GM12878 (cell line): ENCODE results near the gene CPEB3.

Source experiments
- CTCF ChIP-seq, 3 experiments: IDR thresholded peaks in 2 of 3; conservative IDR thresholded peaks in 1 of 3; 2 replicates each; pipeline ENCODE4 v1.5.1; 2011; ENCODE audit warnings: low read depth in 3 of 3, low read length in 3 of 3, mild to moderate bottlenecking in 3 of 3, control low read depth in 2 of 3, moderate library complexity in 2 of 3, inconsistent platforms in 1 of 3, mixed read lengths in 1 of 3; ENCODE audit not compliant: control insufficient read depth in 2 of 3, insufficient read depth in 1 of 3; ENCODE audit errors: extremely low read depth in 1 of 3
- EGR1 ChIP-seq, 2 experiments: IDR thresholded peaks; 1 replicate in 1 of 2; 2 replicates in 1 of 2; pipeline ENCODE4 v1.6.1; 2011 to 2012; ENCODE audit warnings: low read depth in 2 of 2, low read length in 2 of 2, borderline replicate concordance in 1 of 2, mild to moderate bottlenecking in 1 of 2, moderate library complexity in 1 of 2
- EP300 ChIP-seq, 2 experiments: fragments of 150-350 bp in 1 of 2; IDR thresholded peaks; 2 replicates each; pipeline ENCODE4 v1.6.1; 2011 to 2012; ENCODE audit warnings: low read depth in 2 of 2, low read length in 2 of 2, borderline replicate concordance in 1 of 2, improper control_type of control experiment in 1 of 2, inconsistent platforms in 1 of 2; ENCODE audit not compliant: control insufficient read depth in 1 of 2
- MYC ChIP-seq: IDR thresholded peaks from 2 replicates; pipeline ENCODE4 v1.6.1; 2011; ENCODE audit warnings: mild to moderate bottlenecking, low read length, moderate library complexity, inconsistent platforms; ENCODE audit not compliant: insufficient read depth, insufficient replicate concordance, insufficient read length, severe bottlenecking
- NRF1 ChIP-seq: conservative IDR thresholded peaks from 2 replicates; pipeline ENCODE4 v1.6.1; 2011; ENCODE audit warnings: mild to moderate bottlenecking, low read depth, low read length, improper control_type of control experiment
- RB1 ChIP-seq: fragments of 450-650 bp; formaldehyde crosslinking; IDR thresholded peaks from 2 replicates; pipeline ENCODE4 v1.6.1; 2017; ENCODE audit warnings: mild to moderate bottlenecking, borderline replicate concordance
- ZNF274 ChIP-seq: IDR thresholded peaks from one replicate; pipeline ENCODE4 v1.8.0; 2011; ENCODE audit not compliant: insufficient read length, insufficient read depth

GRCh38 chr10:92010047-92010735 lies 280.7 kb downstream of the CPEB3 start:
- TF ChIP-seq EGR1 (IDR thresholded peaks at IDR 0.05; ENCODE audit: borderline replicate concordance in 1 of 2, low read depth in 2 of 2, low read length in 2 of 2) (no peak), MYC (no peak), CTCF (IDR thresholded peaks at IDR 0.05 in 2 of 3, conservative IDR thresholded peaks at IDR 0.05 in 1 of 3; ENCODE audit: control insufficient read depth in 2 of 3, extremely low read depth in 1 of 3, insufficient read depth in 1 of 3, low read depth in 3 of 3, low read length in 3 of 3) (no peak), RB1 (no peak), ZNF274 (no peak), NRF1 (no peak), EP300 (IDR thresholded peaks at IDR 0.05; ENCODE audit: borderline replicate concordance in 1 of 2, control insufficient read depth in 1 of 2, low read depth in 2 of 2, low read length in 2 of 2) (no peak)
